ENCODE measurements around the gene STMN3.

DNA sequence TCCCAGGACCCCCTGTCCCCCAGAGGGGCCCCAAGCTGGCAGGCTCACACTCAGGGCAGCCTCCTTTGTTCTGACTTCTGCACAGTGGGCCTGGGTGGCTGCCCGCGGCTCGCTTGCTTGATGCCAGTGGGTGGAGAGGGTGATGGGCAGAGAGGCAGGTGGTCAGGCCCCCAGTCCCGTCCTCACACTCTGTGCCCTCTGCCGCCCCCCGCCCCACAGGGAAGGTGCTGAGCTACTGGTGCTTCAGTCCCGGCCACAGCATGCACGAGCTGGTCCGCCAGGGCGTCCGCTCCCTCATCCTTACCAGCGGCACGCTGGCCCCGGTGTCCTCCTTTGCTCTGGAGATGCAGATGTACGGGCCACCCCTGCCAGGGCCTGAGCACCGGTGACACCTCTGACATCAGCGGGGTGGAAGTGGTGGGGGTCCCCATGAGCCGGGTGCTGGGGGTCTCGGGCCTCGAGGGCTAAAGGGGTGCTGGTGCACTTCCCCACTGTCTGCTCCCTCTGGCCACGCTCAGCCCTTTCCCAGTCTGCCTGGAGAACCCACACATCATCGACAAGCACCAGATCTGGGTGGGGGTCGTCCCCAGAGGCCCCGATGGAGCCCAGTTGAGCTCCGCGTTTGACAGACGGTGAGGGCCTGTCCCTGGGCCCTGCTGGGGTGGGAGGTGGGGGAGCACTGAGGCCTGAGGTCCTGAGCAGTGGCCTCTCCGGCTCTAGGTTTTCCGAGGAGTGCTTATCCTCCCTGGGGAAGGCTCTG is 34.4 kb upstream of the STMN3 start:
- TF ChIP-seq EZH2 (IDR thresholded peaks at IDR 0.05; ENCODE audit: insufficient read depth, poor library complexity, severe bottlenecking) (no peak), EZH2phosphoT487 (IDR thresholded peaks at IDR 0.05; ENCODE audit: insufficient read depth, low read depth) (no peak)

Measured in GM23248 (cell line).